22Rv1 (cell line): ENCODE results near the gene HIVEP3.

Source experiments
- H3K27ac ChIP-seq: fragments of 450-650 bp; 2 replicates; pipeline ENCODE4 v1.5.1; 2017
- ZFX ChIP-seq: fragments of 450-650 bp; IDR thresholded peaks from 2 replicates; pipeline ENCODE4 v1.6.1; 2017; ENCODE audit warnings: antibody characterized with exemption, borderline replicate concordance
- TF ChIP-seq, protein P1 (sequence below): fragments of 450-650 bp; IDR thresholded peaks from 2 replicates; pipeline ENCODE4 v1.5.1; 2017; ENCODE audit warnings: mild to moderate bottlenecking

HIVEP3 gene

DNA sequence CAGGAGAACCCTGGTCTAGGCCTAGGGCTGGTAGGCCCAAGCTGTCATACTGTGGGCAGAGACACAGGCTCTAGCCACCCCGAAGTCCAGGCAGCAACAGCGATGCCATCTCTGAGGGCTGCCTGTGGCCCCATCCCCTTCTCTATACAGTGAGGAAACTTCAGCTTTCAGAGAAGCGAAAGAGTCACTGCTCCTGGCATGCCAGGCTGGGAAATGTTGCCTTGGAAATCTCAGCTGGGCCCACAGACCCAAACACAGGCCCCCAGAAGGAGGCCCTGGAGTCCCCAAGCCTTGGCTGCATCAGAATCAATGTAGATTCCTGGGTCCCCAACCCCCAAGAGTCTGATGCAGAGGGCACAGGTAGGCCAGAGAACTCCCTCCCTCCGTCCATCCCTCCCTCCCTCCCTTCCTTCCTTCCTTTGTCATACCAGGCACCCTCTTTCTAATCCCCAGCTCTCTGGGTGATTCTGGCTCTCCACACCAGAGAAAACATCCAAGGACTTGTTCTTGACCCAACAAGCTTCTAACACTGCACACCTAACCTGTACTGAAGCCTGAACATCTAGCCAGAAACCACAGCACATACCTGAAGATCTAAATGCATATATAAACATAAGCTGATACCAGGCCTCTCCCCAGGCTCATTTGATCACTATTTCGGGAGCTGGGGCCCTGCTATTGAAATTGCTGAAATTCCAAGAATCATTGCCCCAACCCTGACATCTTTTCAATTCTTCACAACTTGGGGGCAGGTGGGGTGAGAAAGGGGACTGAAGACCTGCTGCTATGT, 291.0 kb downstream of the HIVEP3 start:
- no peak overlapping the region for H3K27ac ChIP-seq
- no peak for TF ChIP-seq ZFX
- TF ChIP-seq, protein P1, sequence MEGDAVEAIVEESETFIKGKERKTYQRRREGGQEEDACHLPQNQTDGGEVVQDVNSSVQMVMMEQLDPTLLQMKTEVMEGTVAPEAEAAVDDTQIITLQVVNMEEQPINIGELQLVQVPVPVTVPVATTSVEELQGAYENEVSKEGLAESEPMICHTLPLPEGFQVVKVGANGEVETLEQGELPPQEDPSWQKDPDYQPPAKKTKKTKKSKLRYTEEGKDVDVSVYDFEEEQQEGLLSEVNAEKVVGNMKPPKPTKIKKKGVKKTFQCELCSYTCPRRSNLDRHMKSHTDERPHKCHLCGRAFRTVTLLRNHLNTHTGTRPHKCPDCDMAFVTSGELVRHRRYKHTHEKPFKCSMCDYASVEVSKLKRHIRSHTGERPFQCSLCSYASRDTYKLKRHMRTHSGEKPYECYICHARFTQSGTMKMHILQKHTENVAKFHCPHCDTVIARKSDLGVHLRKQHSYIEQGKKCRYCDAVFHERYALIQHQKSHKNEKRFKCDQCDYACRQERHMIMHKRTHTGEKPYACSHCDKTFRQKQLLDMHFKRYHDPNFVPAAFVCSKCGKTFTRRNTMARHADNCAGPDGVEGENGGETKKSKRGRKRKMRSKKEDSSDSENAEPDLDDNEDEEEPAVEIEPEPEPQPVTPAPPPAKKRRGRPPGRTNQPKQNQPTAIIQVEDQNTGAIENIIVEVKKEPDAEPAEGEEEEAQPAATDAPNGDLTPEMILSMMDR, result no peak

DNA sequence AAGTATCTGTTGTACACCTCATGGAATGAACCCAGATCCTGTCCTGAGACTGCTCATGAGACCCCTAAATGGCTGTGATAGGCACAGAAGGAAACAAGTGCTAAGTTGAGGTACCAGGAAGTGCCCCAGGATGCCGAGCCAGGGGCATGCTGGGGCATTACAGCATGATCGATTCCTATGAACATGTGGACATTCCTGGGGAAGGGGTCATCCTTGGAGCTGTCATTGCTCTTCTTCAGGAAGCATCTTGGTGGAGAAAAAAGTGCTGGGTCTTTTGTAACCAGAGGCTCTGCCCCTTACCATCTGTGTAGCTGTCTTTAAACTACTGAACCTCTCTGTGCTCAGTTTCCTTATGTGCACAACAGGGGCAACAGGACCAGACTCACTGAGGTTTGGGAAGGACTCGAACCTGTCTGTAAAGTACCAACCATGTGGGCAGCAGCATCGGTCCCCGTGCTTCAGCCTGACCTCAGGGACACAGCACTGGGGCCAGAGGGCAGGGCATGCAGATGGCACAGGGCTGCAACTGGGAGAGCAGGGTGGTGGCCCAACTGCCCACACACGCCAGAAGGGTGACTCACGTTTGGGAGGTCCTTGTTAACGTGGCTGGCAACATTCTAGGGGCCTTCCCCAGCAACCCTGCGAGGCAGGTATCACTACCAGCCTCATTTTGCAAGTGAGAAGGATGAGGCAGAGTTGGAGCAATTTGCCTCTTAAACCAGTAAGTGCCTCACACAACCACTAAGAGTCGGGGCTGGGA, 291.9 kb downstream of the HIVEP3 start:
- TF ChIP-seq ZFX, result no peak
- TF ChIP-seq, protein P1, result no peak
- no peak overlapping the region for H3K27ac ChIP-seq

DNA sequence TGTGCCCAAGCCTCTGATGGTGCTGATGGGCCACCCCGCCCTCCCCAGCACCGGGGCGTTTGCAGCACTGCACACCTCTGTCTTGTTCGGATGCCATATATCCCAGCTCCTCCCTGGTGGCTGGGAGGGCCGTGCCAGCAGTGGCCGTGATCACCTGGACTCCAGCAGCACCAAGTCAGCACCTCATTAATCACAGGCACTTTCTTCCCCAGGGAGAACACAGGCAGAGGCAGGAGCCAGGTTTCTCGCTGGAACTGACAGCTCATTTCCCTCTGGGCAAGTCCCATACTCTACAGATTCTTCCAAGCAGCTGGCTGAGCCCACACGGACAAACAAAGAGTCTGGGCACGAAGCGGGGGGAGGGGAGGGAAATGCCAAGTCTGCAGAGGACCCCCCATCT, 292.6 kb downstream of the HIVEP3 start:
- H3K27ac ChIP-seq, result no peak overlapping the region
- TF ChIP-seq ZFX, result no peak
- TF ChIP-seq, protein P1, result no peak

DNA sequence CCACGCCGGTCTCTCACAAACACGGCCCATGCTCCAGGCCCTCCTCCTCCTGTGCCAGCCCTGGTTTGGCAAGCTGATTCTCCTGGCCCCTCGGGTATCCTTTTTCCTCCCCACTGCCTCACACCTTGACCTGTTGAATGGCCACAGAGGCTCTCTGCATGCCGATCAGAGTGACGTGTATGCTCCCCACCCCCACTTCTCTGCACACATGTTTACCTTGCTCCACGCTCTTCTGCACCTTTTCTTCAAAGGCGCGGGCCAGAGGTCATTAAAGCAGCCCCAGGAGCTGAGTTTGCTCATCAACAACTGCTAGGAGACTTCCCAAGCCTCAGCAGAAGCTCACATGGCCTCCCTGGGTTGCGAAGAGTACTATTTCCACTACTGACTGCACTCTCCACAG, 295.0 kb downstream of the HIVEP3 start:
- TF ChIP-seq, protein P1, result no peak
- TF ChIP-seq ZFX, result no peak

DNA sequence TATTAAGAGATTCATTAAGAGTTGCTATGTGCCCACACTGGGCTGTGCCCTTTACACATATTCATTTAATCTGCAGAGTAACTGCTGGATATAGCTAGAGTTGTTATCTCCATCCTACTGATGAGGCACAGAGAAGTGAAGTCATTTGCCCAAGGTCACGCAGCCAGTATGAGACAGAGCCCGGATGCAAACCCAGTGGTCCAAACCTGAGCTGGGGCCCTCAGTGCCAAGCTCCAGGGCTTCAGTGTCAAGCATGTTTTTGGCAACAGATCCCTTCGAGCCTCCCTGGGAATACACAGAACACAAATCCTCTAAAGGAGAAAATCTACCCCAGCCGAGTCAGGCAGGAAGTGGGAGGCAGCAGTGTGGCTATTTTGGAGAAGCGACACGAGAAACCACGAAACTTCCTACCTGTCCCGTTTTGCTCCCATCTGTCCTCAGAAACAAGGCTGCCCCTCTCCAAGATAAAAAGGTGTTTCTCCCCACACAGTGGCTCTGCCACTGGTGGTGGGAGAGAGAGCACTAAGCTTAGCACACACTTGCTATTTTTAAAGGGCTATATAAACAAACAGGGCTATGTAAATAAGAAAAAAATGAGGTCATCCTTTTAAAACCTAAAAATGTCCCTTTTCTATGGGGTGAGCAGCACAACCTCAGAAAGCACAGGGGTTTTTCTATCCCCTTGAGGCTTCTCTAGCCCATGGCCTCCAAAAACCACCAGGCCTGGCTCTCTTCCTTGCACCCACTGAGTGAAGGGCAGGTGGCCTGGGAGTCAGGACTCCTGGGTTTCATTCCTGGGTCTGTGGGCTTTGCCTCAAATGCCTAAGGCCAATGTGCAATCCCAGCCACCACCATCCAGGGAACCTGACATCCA, 295.6 kb downstream of the HIVEP3 start:
- H3K27ac ChIP-seq, result no peak overlapping the region
- TF ChIP-seq ZFX, result no peak

More for the DNA sequence above, 295.0 kb downstream of the HIVEP3 start:
- H3K27ac ChIP-seq, result no peak overlapping the region

DNA sequence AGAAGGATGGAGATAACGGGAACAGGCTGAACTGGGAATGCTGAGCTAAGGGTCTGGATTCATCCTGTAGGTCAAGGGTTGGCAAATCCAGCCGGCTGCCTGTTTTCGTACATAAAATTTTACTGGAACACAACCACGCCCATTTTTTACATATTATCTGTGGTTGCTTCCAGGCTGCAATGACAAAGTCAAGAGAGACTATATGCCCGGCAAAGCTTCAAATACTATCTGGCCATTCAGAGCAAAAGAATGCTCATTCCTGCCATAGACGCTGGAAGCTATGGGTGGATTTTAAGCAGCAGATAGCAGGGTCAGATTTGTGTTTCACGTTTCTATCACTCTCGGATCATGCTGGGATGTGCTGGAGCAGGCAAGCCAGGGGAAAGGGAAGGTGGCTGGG, 296.3 kb downstream of the HIVEP3 start:
- TF ChIP-seq, protein P1, result no peak
- no peak for TF ChIP-seq ZFX
- H3K27ac ChIP-seq, result no peak overlapping the region

DNA sequence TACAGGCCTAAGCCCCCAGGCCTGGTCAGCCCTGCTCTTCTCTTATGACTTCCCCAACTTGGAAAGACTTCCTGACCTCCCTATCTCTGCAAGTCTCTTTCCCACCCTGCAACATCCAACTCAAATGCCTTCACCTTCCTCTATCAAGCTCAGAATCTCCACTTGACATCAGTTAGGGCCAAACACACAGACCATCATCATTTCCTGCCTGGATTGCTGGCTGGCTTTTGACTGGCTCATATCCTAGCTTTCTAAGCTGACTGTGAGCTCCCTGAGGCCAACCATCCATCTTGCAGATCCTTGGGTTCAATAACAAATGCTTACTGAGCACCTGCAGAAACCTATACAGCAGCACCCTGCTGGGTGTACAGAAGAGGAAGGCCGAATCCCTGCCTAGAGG, 296.9 kb downstream of the HIVEP3 start:
- TF ChIP-seq, protein P1, result no peak
- TF ChIP-seq ZFX, result no peak

More for the DNA sequence above, 296.9 kb downstream of the HIVEP3 start:
- no peak overlapping the region for H3K27ac ChIP-seq
